HG03064 (cell line): Measurements from ENCODE around the gene PEX11A.

ENCODE experiments used
- ATAC-seq: cut with Tn5 transposase; IDR thresholded peaks from one replicate; pipeline ENCODE4 v1.9.1; 2021; ENCODE audit warnings: low read depth; ENCODE audit not compliant: unreplicated experiment

PEX11A gene

GRCh38 chr15:89631902-89632264, 58.7 kb downstream of the PEX11A start:
- no peak for ATAC-seq
